GM19438 (cell line): ENCODE results near the gene GPSM1.
"Not testable (repeated sequence)": the region's sequence is repeated elsewhere in the genome, so short reads cannot be mapped to it uniquely, and the experiment has no call there.

Source experiments
- ATAC-seq: cut with Tn5 transposase; IDR thresholded peaks from one replicate; pipeline ENCODE4 v1.9.1; 2021; ENCODE audit warnings: low read depth; ENCODE audit not compliant: unreplicated experiment

Gene GPSM1

DNA sequence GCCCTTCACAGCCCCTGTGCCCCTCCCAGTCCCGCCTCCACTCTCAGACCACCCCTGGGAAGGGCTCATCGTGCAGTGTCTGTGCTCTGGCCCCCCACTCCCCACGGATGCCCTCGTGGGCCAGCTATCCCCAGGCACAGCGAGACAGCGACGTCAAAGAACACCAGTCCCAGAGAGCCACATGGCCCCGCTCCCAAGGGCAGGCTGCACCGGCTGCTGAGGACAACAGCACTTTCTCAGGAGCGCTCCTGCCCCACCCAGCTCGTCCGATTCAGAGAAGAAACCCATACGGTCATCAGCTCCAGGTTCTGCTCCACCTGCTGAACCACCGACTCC lies 77.4 kb downstream of the GPSM1 start:
- ATAC-seq = no peak

DNA sequence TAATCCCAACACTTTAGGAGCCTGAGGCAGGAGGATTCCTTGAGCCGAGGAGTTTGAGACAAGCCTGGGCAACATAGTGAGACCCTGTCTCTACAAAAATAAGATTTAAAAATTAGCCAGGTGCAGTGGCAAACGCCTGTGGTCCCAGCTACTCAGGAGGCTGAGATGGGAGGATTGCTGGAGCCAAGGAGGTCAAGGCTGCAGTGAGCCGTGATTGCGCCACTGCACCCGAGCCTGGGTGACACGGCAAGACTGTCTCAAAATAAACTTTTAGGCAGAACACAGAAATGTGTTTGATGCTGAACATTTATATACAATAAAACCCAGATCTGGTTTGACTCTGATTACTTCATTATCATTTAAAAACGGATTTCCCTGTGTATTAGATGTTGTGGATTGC lies 78.1 kb downstream of the GPSM1 start:
- no peak for ATAC-seq

DNA sequence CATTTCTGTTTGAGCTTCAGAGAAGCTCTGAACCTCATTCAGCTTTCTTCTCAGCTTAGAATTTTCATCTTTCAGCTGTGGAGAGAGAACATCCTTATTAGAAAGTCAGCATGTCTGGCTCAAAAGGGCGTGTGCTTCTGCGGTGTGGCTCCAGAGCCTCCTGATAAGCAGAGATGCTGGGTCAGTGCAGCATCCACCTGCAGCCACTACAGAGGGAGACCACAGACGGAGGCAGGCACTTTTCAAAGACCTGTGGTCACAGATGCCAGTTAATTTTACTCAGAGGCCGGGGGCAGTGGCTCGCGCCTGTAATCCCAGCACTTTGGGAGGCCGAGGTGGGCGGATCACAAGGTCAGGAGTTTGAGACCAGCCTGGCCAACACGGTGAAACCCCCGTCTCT lies 78.6 kb downstream of the GPSM1 start:
- ATAC-seq = not testable (repeated sequence)

DNA sequence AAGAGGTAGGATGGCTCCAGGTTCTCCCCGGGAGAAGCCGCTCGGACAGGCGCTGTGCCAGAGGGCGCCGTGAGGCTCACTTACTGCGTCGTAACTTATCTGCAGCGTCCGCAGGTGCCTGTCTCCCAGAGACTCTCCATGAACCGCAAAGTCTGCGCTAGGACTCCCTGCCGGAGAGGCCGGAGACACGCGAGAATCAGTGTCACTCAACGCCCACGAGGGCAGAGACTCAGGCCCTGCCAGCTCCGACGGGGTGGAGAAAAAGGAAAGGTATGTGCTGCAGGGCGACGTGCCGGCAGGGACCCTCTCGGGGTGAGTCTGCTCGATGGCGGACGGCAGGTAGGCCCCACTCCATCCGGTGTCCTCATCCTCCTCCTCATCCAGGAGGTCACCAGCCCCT lies 79.7 kb downstream of the GPSM1 start:
- ATAC-seq = not testable (repeated sequence)

DNA sequence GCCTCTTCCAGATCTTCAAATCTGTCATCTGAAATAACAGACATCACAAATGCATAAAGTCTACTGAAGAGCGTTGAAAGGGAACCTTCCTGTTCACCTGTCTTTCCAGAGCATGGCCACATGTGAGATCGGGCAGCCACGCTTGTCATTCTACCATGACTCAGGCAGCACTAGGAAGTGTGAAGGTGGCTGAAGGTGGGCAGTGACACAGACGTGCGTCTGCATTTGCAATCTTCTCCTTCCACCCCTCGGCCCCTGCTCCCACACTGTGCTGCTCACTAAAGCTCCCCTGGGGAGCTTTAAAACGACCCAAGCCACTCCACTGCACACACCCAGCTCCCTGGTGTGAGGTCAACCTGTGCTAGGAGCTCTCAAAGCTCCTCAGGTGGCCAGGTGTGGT lies 80.6 kb downstream of the GPSM1 start:
- no peak for ATAC-seq
